Astrocyte (in vitro differentiated cells and primary cell): Measurements from ENCODE around the gene CEACAM18. TPM values are rescaled to one million over a fixed set of nuclear protein-coding genes. Genes with fewer than 3 reads are reported as not detected.
"Not testable (repeated sequence)": the region's sequence is repeated elsewhere in the genome, so short reads cannot be mapped to it uniquely, and the experiment has no call there.

Experiments
- DNase-seq: peaks from one replicate; pipeline ENCODE4 v3.0.0-alpha.2; 2010; ENCODE audit warnings: low read depth
- FAIRE-seq: peaks from 2 replicates; lab custom pipeline; 2011; peaks lifted over from hg19 to GRCh38; lab: Jason Lieb, UNC
- H2AFZ ChIP-seq: 2 replicates; pipeline ENCODE4 v1.6.0; 2012; ENCODE audit warnings: low read depth, low read length, inconsistent platforms
- H3K27ac ChIP-seq: 2 replicates; pipeline ENCODE4 v1.5.1; 2011; ENCODE audit warnings: low read depth, low read length, inconsistent platforms
- H3K27me3 ChIP-seq: 2 replicates; pipeline ENCODE4 v1.6.0; 2011; ENCODE audit warnings: low read length, inconsistent platforms; ENCODE audit not compliant: insufficient read depth
- H3K36me3 ChIP-seq: 2 replicates; pipeline ENCODE4 v1.5.1; 2011; ENCODE audit warnings: low read length, inconsistent platforms; ENCODE audit not compliant: insufficient read depth
- H3K4me1 ChIP-seq: 2 replicates; pipeline ENCODE4 v1.5.1; 2011; ENCODE audit warnings: low read length, inconsistent platforms; ENCODE audit not compliant: insufficient read depth
- H3K4me2 ChIP-seq: 2 replicates; pipeline ENCODE4 v1.6.0; 2012; ENCODE audit warnings: low read length, inconsistent platforms
- H3K4me3 ChIP-seq: 2 replicates; pipeline ENCODE4 v1.5.1; 2011; ENCODE audit warnings: low read depth, mild to moderate bottlenecking, low read length, inconsistent platforms; ENCODE audit not compliant: insufficient read depth
- H3K79me2 ChIP-seq: 2 replicates; pipeline ENCODE4 v1.6.0; 2012; ENCODE audit warnings: mild to moderate bottlenecking, low read length, inconsistent platforms; ENCODE audit not compliant: insufficient read depth
- H3K9ac ChIP-seq: 2 replicates; pipeline ENCODE4 v1.6.0; 2012; ENCODE audit warnings: mild to moderate bottlenecking, low read length, inconsistent platforms
- H3K9me3 ChIP-seq: 2 replicates; pipeline ENCODE4 v1.5.1; 2012; ENCODE audit warnings: low read depth, mild to moderate bottlenecking, low read length, inconsistent platforms; ENCODE audit not compliant: insufficient read depth
- H4K20me1 ChIP-seq: 2 replicates; pipeline ENCODE4 v1.6.0; 2012; ENCODE audit warnings: low read length, inconsistent platforms; ENCODE audit not compliant: insufficient read depth
- H3K27ac Mint-ChIP-seq: one replicate; pipeline ENCODE4 v1.8.0; 2021; ENCODE audit warnings: mild to moderate bottlenecking, mixed read lengths; ENCODE audit not compliant: unreplicated experiment
- H3K27me3 Mint-ChIP-seq: one replicate; pipeline ENCODE4 v1.8.0; 2021; ENCODE audit warnings: low read depth, mixed read lengths; ENCODE audit not compliant: unreplicated experiment
- H3K36me3 Mint-ChIP-seq: one replicate; pipeline ENCODE4 v1.8.0; 2021; ENCODE audit warnings: low read depth, mixed read lengths; ENCODE audit not compliant: unreplicated experiment
- H3K4me1 Mint-ChIP-seq: one replicate; pipeline ENCODE4 v1.8.0; 2021; ENCODE audit warnings: low read depth, mixed read lengths; ENCODE audit not compliant: unreplicated experiment
- H3K4me3 Mint-ChIP-seq: one replicate; pipeline ENCODE4 v1.8.0; 2021; ENCODE audit warnings: mild to moderate bottlenecking, moderate library complexity, mixed read lengths; ENCODE audit not compliant: unreplicated experiment
- H3K9me3 Mint-ChIP-seq: one replicate; pipeline ENCODE4 v1.8.0; 2021; ENCODE audit warnings: mild to moderate bottlenecking, mixed read lengths; ENCODE audit not compliant: unreplicated experiment
- EZH2 ChIP-seq: IDR thresholded peaks from 2 replicates; pipeline ENCODE4 v1.6.1; 2012; ENCODE audit warnings: mild to moderate bottlenecking, low read length, inconsistent platforms; ENCODE audit not compliant: insufficient read depth
- total RNA-seq: library from RNA; stranded (reverse); gene quantifications from 2 replicates; pipeline ENCODE4 v1.2.1, GENCODE V29; 2021
- TF ChIP-seq, protein P1 (sequence below): IDR thresholded peaks from 2 replicates; pipeline ENCODE4 v1.5.1; 2011; ENCODE audit warnings: low read depth, mild to moderate bottlenecking, inconsistent platforms, low read length, moderate library complexity; ENCODE audit not compliant: insufficient read depth

Gene CEACAM18
- total RNA-seq, 1 donor from 2014 or later: not detected

DNA sequence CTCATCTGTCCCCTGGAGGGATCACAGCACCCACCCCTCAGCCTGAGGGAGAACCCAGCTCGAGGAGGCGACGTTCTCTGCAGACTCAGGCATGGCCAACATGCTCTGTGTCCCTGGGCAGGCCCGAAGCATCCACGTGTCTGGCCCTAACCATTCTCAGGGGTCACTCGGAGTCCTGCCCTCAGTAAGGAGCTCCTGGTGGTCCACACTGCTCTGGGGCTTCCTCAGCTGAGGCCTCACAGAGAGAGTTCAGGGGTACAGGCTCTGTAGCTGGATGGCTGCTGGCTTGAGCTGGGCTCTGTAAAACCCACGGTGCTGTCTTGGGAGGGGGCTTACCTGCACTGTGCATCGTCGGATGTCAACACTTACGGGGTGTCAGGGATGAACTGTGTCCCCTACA is 15.7 kb upstream of the CEACAM18 start:
- H3K27me3 ChIP-seq: no peaks in the 10 kb centered on the region
- DNase-seq (no peak), FAIRE-seq (no peak)
- no peaks in the 10 kb centered on the region for H3K9me3 Mint-ChIP-seq
- no peaks in the 10 kb centered on the region for H3K9me3 ChIP-seq
- no peak overlapping the region for H3K4me3 ChIP-seq
- H2AFZ ChIP-seq: no peak overlapping the region
- H3K36me3 Mint-ChIP-seq: no peaks in the 10 kb centered on the region
- no peak overlapping the region for H3K27ac ChIP-seq
- no peak overlapping the region for H3K9ac ChIP-seq
- TF ChIP-seq, protein P1, sequence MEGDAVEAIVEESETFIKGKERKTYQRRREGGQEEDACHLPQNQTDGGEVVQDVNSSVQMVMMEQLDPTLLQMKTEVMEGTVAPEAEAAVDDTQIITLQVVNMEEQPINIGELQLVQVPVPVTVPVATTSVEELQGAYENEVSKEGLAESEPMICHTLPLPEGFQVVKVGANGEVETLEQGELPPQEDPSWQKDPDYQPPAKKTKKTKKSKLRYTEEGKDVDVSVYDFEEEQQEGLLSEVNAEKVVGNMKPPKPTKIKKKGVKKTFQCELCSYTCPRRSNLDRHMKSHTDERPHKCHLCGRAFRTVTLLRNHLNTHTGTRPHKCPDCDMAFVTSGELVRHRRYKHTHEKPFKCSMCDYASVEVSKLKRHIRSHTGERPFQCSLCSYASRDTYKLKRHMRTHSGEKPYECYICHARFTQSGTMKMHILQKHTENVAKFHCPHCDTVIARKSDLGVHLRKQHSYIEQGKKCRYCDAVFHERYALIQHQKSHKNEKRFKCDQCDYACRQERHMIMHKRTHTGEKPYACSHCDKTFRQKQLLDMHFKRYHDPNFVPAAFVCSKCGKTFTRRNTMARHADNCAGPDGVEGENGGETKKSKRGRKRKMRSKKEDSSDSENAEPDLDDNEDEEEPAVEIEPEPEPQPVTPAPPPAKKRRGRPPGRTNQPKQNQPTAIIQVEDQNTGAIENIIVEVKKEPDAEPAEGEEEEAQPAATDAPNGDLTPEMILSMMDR: no peak
- no peak for TF ChIP-seq EZH2
- no peak overlapping the region for H3K4me2 ChIP-seq
- no peaks in the 10 kb centered on the region for H3K79me2 ChIP-seq
- no peaks in the 10 kb centered on the region for H3K4me1 Mint-ChIP-seq
- H3K4me3 Mint-ChIP-seq: no peak overlapping the region
- no peak overlapping the region for H3K27ac Mint-ChIP-seq
- H4K20me1 ChIP-seq: no peaks in the 10 kb centered on the region
- no peaks in the 10 kb centered on the region for H3K36me3 ChIP-seq
- H3K4me1 ChIP-seq: no peaks in the 10 kb centered on the region
- peaks cover 52% of the 10 kb centered on the region for H3K27me3 Mint-ChIP-seq

DNA sequence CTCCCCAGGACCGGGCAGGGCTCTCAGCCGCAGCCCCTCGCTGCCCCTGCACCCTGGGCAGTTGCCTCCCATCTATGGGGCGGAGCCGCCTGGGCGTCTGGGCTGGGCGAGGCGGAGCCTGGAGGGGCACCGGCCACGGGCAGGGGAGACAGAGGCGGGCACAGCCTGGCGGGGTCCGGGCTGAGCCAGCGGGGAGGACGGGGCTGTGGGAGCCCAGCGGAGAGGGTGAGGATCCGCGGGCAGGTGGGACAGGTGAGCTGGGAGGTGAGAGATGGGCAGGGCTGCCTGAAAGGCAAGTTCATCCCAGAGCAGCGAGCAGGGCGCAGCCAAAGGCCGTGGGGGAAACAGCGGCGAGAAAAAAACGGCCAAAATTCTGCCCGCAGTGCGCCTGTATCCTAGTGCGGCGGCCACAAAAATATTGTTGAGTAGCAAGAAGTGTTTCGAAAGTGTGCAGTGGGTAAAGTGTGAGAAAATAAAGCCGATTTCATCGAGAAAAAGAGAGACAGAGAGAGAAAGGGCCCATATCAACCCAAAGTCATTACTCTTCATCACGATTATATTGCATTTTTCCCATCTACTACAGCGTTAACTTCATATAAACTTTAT is 14.3 kb upstream of the CEACAM18 start:
- H3K27me3 Mint-ChIP-seq: peaks cover 55% of the 10 kb centered on the region
- not testable (repeated sequence) for H3K9ac ChIP-seq, H3K36me3 Mint-ChIP-seq, H3K4me2 ChIP-seq, H3K4me1 Mint-ChIP-seq, H3K4me1 ChIP-seq, H3K9me3 Mint-ChIP-seq, H3K27ac Mint-ChIP-seq, H3K4me3 ChIP-seq, H3K9me3 ChIP-seq, H3K27me3 ChIP-seq, FAIRE-seq, H3K4me3 Mint-ChIP-seq, DNase-seq, H3K36me3 ChIP-seq, H3K27ac ChIP-seq, H2AFZ ChIP-seq, H3K79me2 ChIP-seq, H4K20me1 ChIP-seq

DNA sequence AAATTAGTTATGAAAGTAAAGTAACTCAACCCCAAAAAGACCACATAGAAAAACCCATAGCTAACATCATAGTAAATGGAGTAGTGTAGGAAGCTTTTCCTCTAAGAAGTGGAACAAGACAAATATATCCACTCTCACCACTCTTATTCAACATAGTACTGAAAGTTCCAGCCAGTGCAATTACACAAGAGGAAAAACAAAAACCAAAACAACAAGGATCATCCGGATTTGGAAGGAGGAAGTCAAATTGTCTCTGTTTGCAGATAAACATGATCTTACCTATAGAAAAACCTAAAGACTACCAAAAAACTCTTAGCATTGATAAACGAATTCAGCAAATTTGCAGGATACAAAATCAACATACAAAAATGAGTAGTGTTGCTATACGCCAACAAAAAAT is 11.6 kb upstream of the CEACAM18 start:
- no peaks in the 10 kb centered on the region for H3K36me3 Mint-ChIP-seq
- no peak overlapping the region for H3K27ac Mint-ChIP-seq
- Histone ChIP-seq H2AFZ (no peak overlapping the region), H3K27ac (no peak overlapping the region), H3K9ac (no peak overlapping the region), H3K27me3 (no peaks in the 10 kb centered on the region), H3K4me2 (no peak overlapping the region), H3K36me3 (no peaks in the 10 kb centered on the region), H3K4me3 (no peak overlapping the region), H4K20me1 (no peaks in the 10 kb centered on the region), H3K4me1 (no peaks in the 10 kb centered on the region), H3K79me2 (no peaks in the 10 kb centered on the region), H3K9me3 (no peaks in the 10 kb centered on the region)
- no peaks in the 10 kb centered on the region for H3K4me1 Mint-ChIP-seq
- H3K4me3 Mint-ChIP-seq: no peak overlapping the region
- FAIRE-seq (no peak), DNase-seq (no peak)
- H3K27me3 Mint-ChIP-seq: peaks cover 48% of the 10 kb centered on the region
- TF ChIP-seq, protein P1: no peak
- TF ChIP-seq EZH2: no peak
- H3K9me3 Mint-ChIP-seq: no peaks in the 10 kb centered on the region
